Measurements from ENCODE around the gene CCN5. TPM values are rescaled to one million over a fixed set of nuclear protein-coding genes. Genes with fewer than 3 reads are reported as not detected.
"Not testable (repeated sequence)": the region's sequence is repeated elsewhere in the genome, so short reads cannot be mapped to it uniquely, and the experiment has no call there.

CCN5 gene
- total RNA-seq, 2 experiments from 2014 or later, result not detected

- DNase-seq (ENCODE audit: low spot score); H2AFZ ChIP-seq (ENCODE audit: low read length); H3K27ac ChIP-seq (ENCODE audit: low read depth, low read length, poor library complexity, severe bottlenecking); H4K20me1 ChIP-seq (ENCODE audit: insufficient read depth, low read length); POLR2A ChIA-PET; intact Hi-C loops (cut with micrococcal nuclease; ENCODE audit: unreplicated experiment); H3K4me2 ChIP-seq (ENCODE audit: low read length); H3K79me2 ChIP-seq (ENCODE audit: insufficient read depth, low read depth, low read length); H3K4me1 ChIP-seq (ENCODE audit: insufficient read depth, low read length, poor library complexity, severe bottlenecking); H3K9me3 ChIP-seq (ENCODE audit: low read length); BruUV-seq (replicated peaks); H3K36me3 ChIP-seq (ENCODE audit: insufficient read depth, low read length); H3K9me2 ChIP-seq (ENCODE audit: insufficient read depth, low read length); H3K4me3 ChIP-seq (ENCODE audit: low read depth, low read length, poor library complexity, severe bottlenecking); CTCF ChIA-PET (ENCODE audit: unreplicated experiment): not testable (repeated sequence)
Observed at GRCh38 chr20:44672318-44672902, 42.8 kb upstream of the CCN5 start.

- no peak overlapping the region for H2AFZ ChIP-seq (ENCODE audit: low read length)
Observed at GRCh38 chr20:44678242-44678641, 36.9 kb upstream of the CCN5 start.

GRCh38 chr20:44678990-44679611 lies 36.1 kb upstream of the CCN5 start:
- H3K9me2 ChIP-seq (ENCODE audit: insufficient read depth, low read length), result no peaks in the 10 kb centered on the region
- H4K20me1 ChIP-seq (ENCODE audit: insufficient read depth, low read length), result no peaks in the 10 kb centered on the region
- no peak overlapping the region for H3K4me3 ChIP-seq (ENCODE audit: low read depth, low read length, poor library complexity, severe bottlenecking)
- H3K9me3 ChIP-seq (ENCODE audit: low read length), result no peaks in the 10 kb centered on the region
- intact Hi-C loops (cut with micrococcal nuclease; ENCODE audit: unreplicated experiment), result no loop called here
- H3K79me2 ChIP-seq (ENCODE audit: insufficient read depth, low read depth, low read length), result no peaks in the 10 kb centered on the region
- no peaks in the 10 kb centered on the region for H3K36me3 ChIP-seq (ENCODE audit: insufficient read depth, low read length)
- POLR2A ChIA-PET, result no interaction called here
- no peak overlapping the region for H3K27ac ChIP-seq (ENCODE audit: low read depth, low read length, poor library complexity, severe bottlenecking)
- CTCF ChIA-PET (ENCODE audit: unreplicated experiment), result no interaction called here
- TF ChIP-seq CTCF (conservative IDR thresholded peaks at IDR 0.05; ENCODE audit: low read length) (no peak), EZH2phosphoT487 (IDR thresholded peaks at IDR 0.05; ENCODE audit: borderline replicate concordance, low read depth, low read length) (no peak)
- no TSS peak for BruUV-seq (replicated peaks)
- peaks cover 18% of the 10 kb centered on the region for H3K4me1 ChIP-seq (ENCODE audit: insufficient read depth, low read length, poor library complexity, severe bottlenecking)
- no peak overlapping the region for H3K4me2 ChIP-seq (ENCODE audit: low read length)
- no peak overlapping the region for H2AFZ ChIP-seq (ENCODE audit: low read length)
- DNase-seq (ENCODE audit: low spot score), result no peak

More at GRCh38 chr20:44678242-44678641, 36.9 kb upstream of the CCN5 start:
- TF ChIP-seq CTCF (conservative IDR thresholded peaks at IDR 0.05; ENCODE audit: low read length) (no peak), EZH2phosphoT487 (IDR thresholded peaks at IDR 0.05; ENCODE audit: borderline replicate concordance, low read depth, low read length) (no peak)
- no peak overlapping the region for H3K4me2 ChIP-seq (ENCODE audit: low read length)
- H3K4me3 ChIP-seq (ENCODE audit: low read depth, low read length, poor library complexity, severe bottlenecking), result no peak overlapping the region
- BruUV-seq (replicated peaks), result no TSS peak
- H3K9me2 ChIP-seq (ENCODE audit: insufficient read depth, low read length), result no peaks in the 10 kb centered on the region
- ChIA-PET POLR2A (no interaction called here), CTCF (ENCODE audit: unreplicated experiment) (no interaction called here)
- no peaks in the 10 kb centered on the region for H3K9me3 ChIP-seq (ENCODE audit: low read length)
- H3K36me3 ChIP-seq (ENCODE audit: insufficient read depth, low read length), result no peaks in the 10 kb centered on the region
- intact Hi-C loops (cut with micrococcal nuclease; ENCODE audit: unreplicated experiment), result no loop called here
- no peak overlapping the region for H3K27ac ChIP-seq (ENCODE audit: low read depth, low read length, poor library complexity, severe bottlenecking)
- no peaks in the 10 kb centered on the region for H4K20me1 ChIP-seq (ENCODE audit: insufficient read depth, low read length)
- no peaks in the 10 kb centered on the region for H3K79me2 ChIP-seq (ENCODE audit: insufficient read depth, low read depth, low read length)
- peaks cover 10% of the 10 kb centered on the region for H3K4me1 ChIP-seq (ENCODE audit: insufficient read depth, low read length, poor library complexity, severe bottlenecking)
- no peak for DNase-seq (ENCODE audit: low spot score)
